GM06990 (cell line): Measurements from ENCODE around the gene CADM4.

Experiments used
- DNase-seq: peaks from one replicate; pipeline ENCODE4 v3.0.0-alpha.2; 2011; ENCODE audit not compliant: insufficient read length; ENCODE audit errors: extremely low read depth
- H3K27me3 ChIP-seq: replicated peaks from 2 replicates; pipeline ENCODE4 v1.6.0; 2011; ENCODE audit warnings: low read length; ENCODE audit not compliant: control insufficient read depth, insufficient read depth
- H3K36me3 ChIP-seq: 2 replicates; pipeline ENCODE4 v1.5.1; 2011; ENCODE audit warnings: low read length; ENCODE audit not compliant: control insufficient read depth, insufficient read depth
- H3K4me3 ChIP-seq: replicated peaks from 2 replicates; pipeline ENCODE4 v1.5.1; 2011; ENCODE audit warnings: low read depth, mild to moderate bottlenecking, control low read depth, low read length
- TF ChIP-seq, protein P1 (sequence below): IDR thresholded peaks from 2 replicates; pipeline ENCODE4 v1.5.1; 2011; ENCODE audit warnings: low read length, control low read depth, mild to moderate bottlenecking, inconsistent platforms; ENCODE audit not compliant: insufficient read depth, poor library complexity, severe bottlenecking

The CADM4 gene

GRCh38 chr19:43575156-43575950 lies 64.3 kb downstream of the CADM4 start, which contains the start of the genes PINLYP and XRCC1:
Gene PINLYP, plus strand, starts transcription at chr19:43575801. Its CDS starts 1,391 bp downstream, at chr19:43577192.
Gene XRCC1, minus strand, starts transcription at chr19:43575527. Its CDS starts 69 bp downstream, at chr19:43575458.
- no peaks in the 10 kb centered on the region for H3K27me3 ChIP-seq
- TF ChIP-seq, protein P1, sequence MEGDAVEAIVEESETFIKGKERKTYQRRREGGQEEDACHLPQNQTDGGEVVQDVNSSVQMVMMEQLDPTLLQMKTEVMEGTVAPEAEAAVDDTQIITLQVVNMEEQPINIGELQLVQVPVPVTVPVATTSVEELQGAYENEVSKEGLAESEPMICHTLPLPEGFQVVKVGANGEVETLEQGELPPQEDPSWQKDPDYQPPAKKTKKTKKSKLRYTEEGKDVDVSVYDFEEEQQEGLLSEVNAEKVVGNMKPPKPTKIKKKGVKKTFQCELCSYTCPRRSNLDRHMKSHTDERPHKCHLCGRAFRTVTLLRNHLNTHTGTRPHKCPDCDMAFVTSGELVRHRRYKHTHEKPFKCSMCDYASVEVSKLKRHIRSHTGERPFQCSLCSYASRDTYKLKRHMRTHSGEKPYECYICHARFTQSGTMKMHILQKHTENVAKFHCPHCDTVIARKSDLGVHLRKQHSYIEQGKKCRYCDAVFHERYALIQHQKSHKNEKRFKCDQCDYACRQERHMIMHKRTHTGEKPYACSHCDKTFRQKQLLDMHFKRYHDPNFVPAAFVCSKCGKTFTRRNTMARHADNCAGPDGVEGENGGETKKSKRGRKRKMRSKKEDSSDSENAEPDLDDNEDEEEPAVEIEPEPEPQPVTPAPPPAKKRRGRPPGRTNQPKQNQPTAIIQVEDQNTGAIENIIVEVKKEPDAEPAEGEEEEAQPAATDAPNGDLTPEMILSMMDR = no peak
- peak within 1 kb of the TSS; percentile 82 for H3K4me3 ChIP-seq
- no peaks in the 10 kb centered on the region; the same call in 1 of the 2 replicates for H3K36me3 ChIP-seq
- DNase-seq = peak; percentile 98

DNA sequence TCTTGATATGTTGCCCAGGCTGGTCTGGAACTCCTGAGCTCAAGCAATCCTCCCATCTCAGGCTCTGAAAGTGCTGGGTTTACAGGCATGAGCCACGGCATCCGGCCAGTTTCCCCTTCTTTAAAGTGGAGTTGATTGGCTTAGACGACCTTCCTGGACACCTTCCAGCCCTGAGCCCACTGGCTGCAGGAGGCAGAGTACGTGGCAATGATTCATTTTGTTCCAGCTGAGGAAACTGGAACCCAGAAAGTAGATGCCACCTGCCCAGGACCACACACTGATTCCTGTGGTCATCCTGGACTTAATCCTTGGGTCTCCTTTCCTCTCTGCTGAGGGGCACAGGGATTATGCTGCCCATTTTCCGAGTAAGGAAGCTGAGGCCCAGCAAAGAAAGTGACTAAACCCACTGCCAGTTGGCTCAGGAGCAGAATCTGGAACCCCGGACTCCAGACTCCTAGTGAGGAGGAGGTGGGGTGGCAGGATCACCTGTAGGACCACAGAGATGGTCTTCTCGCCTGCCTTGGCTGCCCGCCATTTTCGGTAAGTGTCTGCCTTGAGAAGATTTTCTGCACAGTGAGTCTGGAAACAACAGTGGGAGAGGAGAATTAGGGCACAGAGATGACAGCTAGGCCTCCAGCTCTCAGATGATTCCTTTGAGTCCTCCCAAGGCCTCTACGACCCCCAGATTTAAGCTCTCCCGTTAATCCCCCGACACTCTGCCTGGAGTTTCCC lies 65.1 kb downstream of the CADM4 start:
- no peak for DNase-seq
- H3K27me3 ChIP-seq = no peaks in the 10 kb centered on the region
- peak overlapping the region; percentile 82 for H3K4me3 ChIP-seq

More for the DNA sequence above, 65.1 kb downstream of the CADM4 start:
- TF ChIP-seq, protein P1 = no peak
- H3K36me3 ChIP-seq = no peaks in the 10 kb centered on the region; the same call in 1 of the 2 replicates
